CD4-positive, alpha-beta T cell treated with Interleukin-6 for 4 hours (primary cell): ENCODE measurements around the gene BAHD1.
A peak's percentile ranks its signal among the peaks of the same experiment; 100 is the strongest.

Experiments
- DNase-seq: peaks from one replicate; pipeline ENCODE4 v3.0.0-alpha.2; 2020; ENCODE audit warnings: mixed read lengths

BAHD1 gene

GRCh38 chr15:40448354-40448753 is 7.6 kb downstream of the BAHD1 start:
- DNase-seq, result no peak

- no peak for DNase-seq
Observed at GRCh38 chr15:40449275-40449674, 8.5 kb downstream of the BAHD1 start.

GRCh38 chr15:40450047-40450446 is 9.3 kb downstream of the BAHD1 start:
- no peak for DNase-seq

GRCh38 chr15:40451527-40452158 is 10.9 kb downstream of the BAHD1 start:
- DNase-seq, result no peak

GRCh38 chr15:40452296-40453090 is 11.7 kb downstream of the BAHD1 start:
- peak; percentile 25 for DNase-seq

GRCh38 chr15:40453941-40454340 is 13.2 kb downstream of the BAHD1 start:
- DNase-seq, result peak; percentile 64

GRCh38 chr15:40454904-40455391 is 14.2 kb downstream of the BAHD1 start:
- DNase-seq, result peak; percentile 55

- DNase-seq, result no peak
Observed at GRCh38 chr15:40456299-40456712, 15.6 kb downstream of the BAHD1 start.

- no peak for DNase-seq
Observed at GRCh38 chr15:40456738-40457137, 16.0 kb downstream of the BAHD1 start.

- DNase-seq, result no peak
Observed at GRCh38 chr15:40458495-40459371, 18.0 kb downstream of the BAHD1 start.

- DNase-seq, result no peak
Observed at GRCh38 chr15:40459391-40460015, 18.8 kb downstream of the BAHD1 start.

GRCh38 chr15:40460404-40460803 is 19.7 kb downstream of the BAHD1 start:
- no peak for DNase-seq

- DNase-seq, result no peak
Observed at GRCh38 chr15:40461958-40462357, 21.2 kb downstream of the BAHD1 start.

- DNase-seq, result no peak
Observed at GRCh38 chr15:40463279-40463678, 22.5 kb downstream of the BAHD1 start.

- no peak for DNase-seq
Observed at GRCh38 chr15:40463886-40464545, 23.3 kb downstream of the BAHD1 start.

GRCh38 chr15:40464595-40465185 is 23.9 kb downstream of the BAHD1 start:
- no peak for DNase-seq

- DNase-seq, result no peak
Observed at GRCh38 chr15:40465939-40466338, 25.2 kb downstream of the BAHD1 start.

- DNase-seq, result no peak
Observed at GRCh38 chr15:40466426-40467260, 25.9 kb downstream of the BAHD1 start.

GRCh38 chr15:40467261-40467615 is 26.5 kb downstream of the BAHD1 start:
- DNase-seq, result no peak

- DNase-seq, result no peak
Observed at GRCh38 chr15:40468898-40469331, 28.2 kb downstream of the BAHD1 start.
